B cell (primary cell): ENCODE data around the gene TREH.
"Not testable (repeated sequence)": the region's sequence is repeated elsewhere in the genome, so short reads cannot be mapped to it uniquely, and the experiment has no call there.

Experiments
- CTCF ChIP-seq: fragments of 200-600 bp; IDR thresholded peaks from one replicate; pipeline ENCODE4 v1.8.0; 2022; ENCODE audit warnings: antibody characterized with exemption, mild to moderate bottlenecking
- EZH2 ChIP-seq: IDR thresholded peaks from 2 replicates; pipeline ENCODE4 v1.6.1; 2012; ENCODE audit warnings: borderline replicate concordance, low read depth, mild to moderate bottlenecking, moderate library complexity, low read length; ENCODE audit not compliant: insufficient read depth, poor library complexity, severe bottlenecking

DNA sequence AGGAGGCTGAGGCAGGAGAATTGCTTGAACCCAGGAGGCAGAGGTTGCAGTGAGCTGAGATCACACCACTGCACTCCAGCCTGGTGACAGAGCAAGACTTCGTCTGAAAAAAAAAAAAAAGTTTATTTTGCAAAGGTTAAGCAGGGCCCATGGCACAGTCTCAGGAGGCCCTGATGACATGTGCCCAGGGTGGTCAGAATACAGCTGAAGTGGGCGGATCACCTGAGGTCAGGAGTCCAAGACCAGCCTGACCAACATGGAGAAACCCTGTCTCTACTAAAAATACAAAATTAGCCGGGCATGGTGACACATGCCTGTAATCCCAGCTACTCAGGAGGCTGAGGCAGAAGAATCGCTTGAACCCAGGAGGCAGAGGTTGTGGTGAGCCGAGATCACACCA, 35.0 kb upstream of the TREH start:
- TF ChIP-seq CTCF, EZH2: not testable (repeated sequence)
